MM.1S (cell line): Measurements from ENCODE around the gene ARHGEF25.

Experiments
- DNase-seq: peaks from one replicate; pipeline ENCODE4 v3.0.0-alpha.2; 2015
- H2AFZ ChIP-seq: fragments of 300-600 bp; sonication (generic); 2 replicates; pipeline ENCODE4 v1.6.0; 2016; ENCODE audit warnings: antibody characterized with exemption, low read length
- H3F3A ChIP-seq: fragments of 300-600 bp; sonication (generic); 2 replicates; pipeline ENCODE4 v1.6.1; 2016; ENCODE audit warnings: mild to moderate bottlenecking, antibody characterized with exemption, low read length, moderate library complexity, mixed read lengths; ENCODE audit not compliant: insufficient read depth
- H3K27ac ChIP-seq: fragments of 300-600 bp; sonication (generic); 2 replicates; pipeline ENCODE4 v1.5.1; 2016; ENCODE audit warnings: mild to moderate bottlenecking, low read length
- H3K27me3 ChIP-seq: fragments of 300-600 bp; sonication (generic); replicated peaks from 2 replicates; pipeline ENCODE4 v1.6.0; 2016; ENCODE audit warnings: low read length; ENCODE audit not compliant: insufficient read depth
- H3K36me3 ChIP-seq: fragments of 300-600 bp; sonication (generic); replicated peaks from 2 replicates; pipeline ENCODE4 v1.6.1; 2016; ENCODE audit warnings: mild to moderate bottlenecking, low read length, mixed read lengths; ENCODE audit not compliant: insufficient read depth
- H3K4me1 ChIP-seq: fragments of 300-600 bp; sonication (generic); 2 replicates; pipeline ENCODE4 v1.6.1; 2016; ENCODE audit warnings: low read length, mixed read lengths
- H3K4me2 ChIP-seq: fragments of 300-600 bp; sonication (generic); 2 replicates; pipeline ENCODE4 v1.6.0; 2016; ENCODE audit warnings: low read depth, low read length
- H3K4me3 ChIP-seq: fragments of 300-600 bp; sonication (generic); 2 replicates; pipeline ENCODE4 v1.5.1; 2016; ENCODE audit warnings: low read length, mixed read lengths
- H3K79me2 ChIP-seq: fragments of 300-600 bp; sonication (generic); 2 replicates; pipeline ENCODE4 v1.6.1; 2016; ENCODE audit warnings: mixed run types, low read length, mixed read lengths
- H3K9ac ChIP-seq: fragments of 300-600 bp; sonication (generic); 2 replicates; pipeline ENCODE4 v1.6.1; 2016; ENCODE audit warnings: low read length, mixed read lengths
- H3K9me2 ChIP-seq: fragments of 300-600 bp; sonication (generic); replicated peaks from 2 replicates; pipeline ENCODE4 v1.6.1; 2016; ENCODE audit warnings: mild to moderate bottlenecking, low read length, mixed read lengths; ENCODE audit not compliant: insufficient read depth
- H3K9me3 ChIP-seq: fragments of 300-600 bp; sonication (generic); replicated peaks from 2 replicates; pipeline ENCODE4 v1.6.1; 2016; ENCODE audit warnings: mild to moderate bottlenecking, low read length, mixed read lengths; ENCODE audit not compliant: insufficient read depth
- H4K20me1 ChIP-seq: fragments of 300-600 bp; sonication (generic); 2 replicates; pipeline ENCODE4 v1.6.1; 2016; ENCODE audit warnings: mild to moderate bottlenecking, low read length, moderate library complexity, mixed read lengths; ENCODE audit not compliant: insufficient read depth
- CTCF ChIP-seq: fragments of 300-600 bp; sonication (generic); IDR thresholded peaks from 2 replicates; pipeline ENCODE4 v1.5.1; 2016; ENCODE audit warnings: antibody characterized with exemption, low read length, mixed read lengths
- EZH2 ChIP-seq: fragments of 300-600 bp; sonication (generic); optimal IDR thresholded peaks from 2 replicates; pipeline ENCODE3; 2017; ENCODE audit warnings: low read depth, mild to moderate bottlenecking, antibody characterized with exemption, low read length, mixed read lengths
- EZH2phosphoT487 ChIP-seq: fragments of 300-600 bp; sonication (generic); IDR thresholded peaks from 2 replicates; pipeline ENCODE4 v1.6.1; 2018; ENCODE audit warnings: antibody characterized with exemption, low read length

Gene ARHGEF25

DNA sequence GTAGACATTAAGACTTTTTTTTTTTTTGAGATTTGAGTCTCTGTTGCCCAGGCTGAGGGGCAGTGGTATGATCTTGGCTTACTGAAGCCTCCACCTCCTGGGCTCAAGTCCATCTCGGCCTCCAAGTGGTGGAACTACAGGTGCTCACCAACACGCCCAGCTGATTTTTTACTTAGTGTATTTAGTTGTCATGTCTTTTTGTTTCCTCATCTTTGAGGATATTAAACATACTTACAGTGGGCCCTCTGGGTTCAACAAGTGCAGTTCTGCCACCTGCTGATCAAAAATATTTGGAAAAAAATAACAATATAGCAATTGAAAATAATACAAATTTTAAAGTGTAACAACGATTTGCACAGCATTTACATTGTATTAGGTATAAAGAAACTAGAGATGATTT, 26.1 kb downstream of the ARHGEF25 start:
- Histone ChIP-seq H4K20me1 (no peaks in the 10 kb centered on the region), H3K4me2 (no peak overlapping the region), H3K36me3 (no peaks in the 10 kb centered on the region), H3K27me3 (no peaks in the 10 kb centered on the region), H3F3A (no peaks in the 10 kb centered on the region), H3K9me2 (no peaks in the 10 kb centered on the region), H2AFZ (no peak overlapping the region), H3K4me3 (no peak overlapping the region), H3K9me3 (no peaks in the 10 kb centered on the region), H3K27ac (no peak overlapping the region), H3K4me1 (peaks cover 13% of the 10 kb centered on the region), H3K79me2 (0 out of 2 replicates have a peak, but pooled peaks cover under 1% of the 10 kb centered on the region), H3K9ac (no peak overlapping the region)
- DNase-seq = no peak
- TF ChIP-seq EZH2 (no peak), CTCF (0 out of 2 replicates have a peak, but pooled peaks have one; percentile 6)

DNA sequence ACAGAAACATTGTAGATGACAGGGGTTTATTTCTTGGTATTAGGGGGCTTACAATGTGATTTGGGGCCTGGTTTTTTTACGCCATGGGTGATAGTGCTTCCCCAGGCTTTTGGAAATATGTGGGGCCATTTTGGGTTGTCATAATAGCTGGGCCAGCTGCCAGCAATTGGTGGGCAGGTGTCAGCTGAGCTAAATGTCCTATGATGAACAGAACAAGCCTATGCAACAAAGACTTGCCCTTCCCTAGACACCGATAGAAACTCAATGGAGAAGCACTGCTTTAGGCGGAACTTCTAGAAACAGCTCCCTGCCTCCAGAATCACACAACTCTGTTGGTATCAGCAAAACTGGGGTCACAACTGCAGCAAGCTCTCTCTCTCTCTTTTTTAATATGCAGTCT, 26.9 kb downstream of the ARHGEF25 start:
- no peak for DNase-seq
- H3K4me1 ChIP-seq = peaks cover 13% of the 10 kb centered on the region
- H3F3A ChIP-seq = no peaks in the 10 kb centered on the region
- no peak overlapping the region for H3K4me3 ChIP-seq
- H3K9me2 ChIP-seq = no peaks in the 10 kb centered on the region
- H3K36me3 ChIP-seq = no peaks in the 10 kb centered on the region
- H4K20me1 ChIP-seq = no peaks in the 10 kb centered on the region
- no peaks in the 10 kb centered on the region for H3K79me2 ChIP-seq
- no peaks in the 10 kb centered on the region for H3K27me3 ChIP-seq
- H3K9ac ChIP-seq = no peak overlapping the region
- TF ChIP-seq CTCF (no peak), EZH2 (no peak), EZH2phosphoT487 (no peak)
- H3K9me3 ChIP-seq = no peaks in the 10 kb centered on the region
- no peak overlapping the region for H3K27ac ChIP-seq
- no peak overlapping the region for H2AFZ ChIP-seq
- no peak overlapping the region for H3K4me2 ChIP-seq

GRCh38 chr12:57640175-57641042, 29.2 kb downstream of the ARHGEF25 start:
- no peak overlapping the region for H2AFZ ChIP-seq
- H3K9ac ChIP-seq = no peak overlapping the region
- no peak for DNase-seq
- H3K4me2 ChIP-seq = no peak overlapping the region
- TF ChIP-seq CTCF (no peak), EZH2phosphoT487 (no peak), EZH2 (no peak)
- H3K4me3 ChIP-seq = no peak overlapping the region
- no peaks in the 10 kb centered on the region for H3F3A ChIP-seq
- H3K9me3 ChIP-seq = no peaks in the 10 kb centered on the region
- no peaks in the 10 kb centered on the region for H4K20me1 ChIP-seq
- H3K79me2 ChIP-seq = no peaks in the 10 kb centered on the region
- no peaks in the 10 kb centered on the region for H3K36me3 ChIP-seq
- peaks cover 5% of the 10 kb centered on the region; the same call in 1 of the 2 replicates for H3K4me1 ChIP-seq
- no peaks in the 10 kb centered on the region for H3K27me3 ChIP-seq
- H3K27ac ChIP-seq = no peak overlapping the region
- no peaks in the 10 kb centered on the region for H3K9me2 ChIP-seq
